GM12878 (cell line): ENCODE data around the gene ADD1. TPM values are rescaled to one million over a fixed set of nuclear protein-coding genes. Genes with fewer than 3 reads are reported as not detected.

Experiments
- ATAC-seq: fragments of 200-7000 bp; cut with Tn5 transposase; 3 replicates; pipeline ENCODE4 v1.9.1; 2020; ENCODE audit warnings: mild to moderate bottlenecking, moderate library complexity
- BruUV-seq: library from RNA; stranded (reverse); fragments of 400-500 nt; replicated peaks from 2 replicates; lab custom pipeline; 2021; lab: Mats Ljungman, UMichigan
- CTCF ChIA-PET: fragments of 300-600 bp; sonication (Branson Sonifier 250); formaldehyde crosslinking; extraction: SDS; loops from one replicate; lab custom pipeline; 2021; ENCODE audit warnings: inconsistent platforms; lab: Yijun Ruan, JAX
- POLR2A ChIA-PET: fragments of 350-600 bp; formaldehyde crosslinking; extraction: SDS; loops from one replicate; lab custom pipeline; 2021; ENCODE audit warnings: inconsistent platforms; lab: Charles Lee
- RAD21 ChIA-PET: fragments of 300-600 bp; sonication (Branson Sonifier 250); formaldehyde crosslinking; loops from one replicate; lab custom pipeline; 2023; ENCODE audit warnings: antibody characterized with exemption; ENCODE audit not compliant: unreplicated experiment; lab: Charles Lee
- SMC1A ChIA-PET: fragments of 300-600 bp; sonication (Branson Sonifier 250); formaldehyde crosslinking; loops from one replicate; lab custom pipeline; 2023; ENCODE audit not compliant: unreplicated experiment, uncharacterized antibody; lab: Charles Lee
- DNase-seq: peaks from one replicate; pipeline ENCODE4 v3.0.0-alpha.2; 2011; ENCODE audit warnings: low read depth, low spot score
- FAIRE-seq: peaks from 3 replicates; lab custom pipeline; 2011; peaks lifted over from hg19 to GRCh38; lab: Jason Lieb, UNC
- H2AFZ ChIP-seq: 2 replicates; pipeline ENCODE4 v1.6.0; 2011; ENCODE audit warnings: low read depth, low read length, control low read depth; ENCODE audit not compliant: control insufficient read depth
- H3K27ac ChIP-seq: 2 replicates; pipeline ENCODE4 v1.5.1; 2011; ENCODE audit warnings: control low read depth; ENCODE audit not compliant: control insufficient read depth, insufficient read depth
- H3K27me3 ChIP-seq, 2 experiments: replicated peaks in 1 of 2; 2 replicates each; pipeline versions ENCODE4 v1.6.0 to v1.6.1; 2011; ENCODE audit warnings: low read length in 1 of 2; ENCODE audit not compliant: control insufficient read depth in 2 of 2, insufficient read depth in 2 of 2
- H3K36me3 ChIP-seq, 2 experiments: 2 replicates each; pipeline ENCODE4 v1.5.1; 2011; ENCODE audit warnings: low read length in 1 of 2; ENCODE audit not compliant: control insufficient read depth in 2 of 2, insufficient read depth in 2 of 2
- H3K4me1 ChIP-seq: 2 replicates; pipeline ENCODE4 v1.6.1; 2011; ENCODE audit warnings: mild to moderate bottlenecking, low read length, moderate library complexity, mixed read lengths; ENCODE audit not compliant: control insufficient read depth, insufficient read depth
- H3K4me2 ChIP-seq: 2 replicates; pipeline ENCODE4 v1.6.0; 2011; ENCODE audit warnings: control low read depth; ENCODE audit not compliant: control insufficient read depth, insufficient read depth
- H3K4me3 ChIP-seq: fragments of 200-600 bp; sonication (generic); 2 replicates; pipeline ENCODE4 v1.5.1; 2016
- H3K79me2 ChIP-seq: 2 replicates; pipeline ENCODE4 v1.6.0; 2011; ENCODE audit warnings: low read length; ENCODE audit not compliant: control insufficient read depth, insufficient read depth
- H3K9ac ChIP-seq: 2 replicates; pipeline ENCODE4 v1.8.0; 2011; ENCODE audit warnings: low read length, control low read depth, mixed read lengths; ENCODE audit not compliant: control insufficient read depth, insufficient read depth
- H3K9me3 ChIP-seq: replicated peaks from 3 replicates; pipeline ENCODE4 v1.5.1; 2011; ENCODE audit warnings: mild to moderate bottlenecking, low read length; ENCODE audit not compliant: control insufficient read depth, insufficient read depth
- H4K20me1 ChIP-seq: 2 replicates; pipeline ENCODE4 v1.6.0; 2011; ENCODE audit not compliant: control insufficient read depth, insufficient read depth
- DPF2 ChIP-seq: fragments of 450-650 bp; IDR thresholded peaks from 2 replicates; pipeline ENCODE4 v1.6.1; 2017; ENCODE audit warnings: mild to moderate bottlenecking
- FOXK2 ChIP-seq: fragments of 450-650 bp; IDR thresholded peaks from 2 replicates; pipeline ENCODE4 v1.6.1; 2017; ENCODE audit warnings: mild to moderate bottlenecking, moderate library complexity
- LARP7 ChIP-seq: fragments of 450-650 bp; IDR thresholded peaks from 2 replicates; pipeline ENCODE4 v1.6.1; 2017; ENCODE audit warnings: mild to moderate bottlenecking
- MEF2B ChIP-seq: fragments of 450-650 bp; IDR thresholded peaks from 2 replicates; pipeline ENCODE4 v1.6.1; 2018; ENCODE audit warnings: mild to moderate bottlenecking, moderate library complexity; ENCODE audit not compliant: partially characterized antibody, poor library complexity, severe bottlenecking
- SIN3A ChIP-seq: IDR thresholded peaks from 2 replicates; pipeline ENCODE4 v1.6.1; 2012; ENCODE audit warnings: low read depth, low read length, improper control_type of control experiment
- SMARCA5 ChIP-seq: fragments of 450-650 bp; IDR thresholded peaks from 2 replicates; pipeline ENCODE4 v1.6.1; 2017; ENCODE audit warnings: mild to moderate bottlenecking
- SREBF2 ChIP-seq: IDR thresholded peaks from 2 replicates; pipeline ENCODE4 v1.6.1; 2012; ENCODE audit warnings: mild to moderate bottlenecking, low read length
- TARDBP ChIP-seq: IDR thresholded peaks from 2 replicates; pipeline ENCODE4 v1.6.1; 2016; ENCODE audit warnings: borderline replicate concordance
- WGBS: methylation state at CpG from one replicate; pipeline ENCODE4 v1.1.6; 2016; ENCODE audit warnings: low lambda C conversion rate; ENCODE audit not compliant: insufficient replicate concordance, insufficient coverage; ENCODE audit errors: missing lambda C conversion rate; 5-methylcytosine and 5-hydroxymethylcytosine counted together
- in situ Hi-C: fragments of 300-500 bp; cut with MboI; formaldehyde crosslinking; loops from 9 replicates; pipeline ENCODE4 v1.14.3; 2018; ENCODE audit warnings: mixed read lengths
- intact Hi-C: fragments of 100-400 bp; cut with micrococcal nuclease; formaldehyde crosslinking; loops from one replicate; pipeline ENCODE4 v1.14.2; 2022; ENCODE audit not compliant: unreplicated experiment
- polyA plus RNA-seq, 11 experiments: library from polyadenylated mRNA; depleted of rRNA in 4 of 11; unstranded in 6 of 11; stranded (reverse) in 5 of 11; fragments of >200 nt; fragmentation: Nextera tagmentation in 4 of 11; fragmentation: Illumina TruSeq in 1 of 11; extraction: Ambion mirVana in 4 of 11; extraction: Trizol in 1 of 11; gene quantifications; 1 replicate in 1 of 11; 2 replicates in 10 of 11; pipeline versions ENCODE4 v1.2.1 to v1.2.3, GENCODE V29; 2011 to 2016; ENCODE audit warnings: inconsistent platforms in 2 of 11, missing spikeins in 2 of 11, low read depth in 1 of 11
- total RNA-seq, 4 experiments: library from RNA; depleted of rRNA in 3 of 4; stranded (reverse); fragments of >200 nt in 3 of 4; fragmentation: Illumina TruSeq in 1 of 4; extraction: Trizol in 1 of 4; gene quantifications; 2 replicates each; pipeline versions ENCODE4 v1.2.1 to v1.2.3, GENCODE V29; 2013 to 2021
- TF ChIP-seq, protein P1 (sequence below): fragments of 450-650 bp; IDR thresholded peaks from 2 replicates; pipeline ENCODE4 v1.6.1; 2017; ENCODE audit warnings: mild to moderate bottlenecking, low read depth, inconsistent platforms; ENCODE audit not compliant: poor library complexity, severe bottlenecking
- TF ChIP-seq, protein P2 (sequence below): fragments of 450-650 bp; conservative IDR thresholded peaks from 2 replicates; pipeline ENCODE4 v1.6.1; 2017; ENCODE audit warnings: mild to moderate bottlenecking, moderate library complexity

ADD1 gene
- total and polyA plus RNA-seq, 10 of the 15 experiments (the other 5 are each of a cell fraction or from before 2014, with no cell fraction given): 21.6 to 182 (median 105) TPM

DNA sequence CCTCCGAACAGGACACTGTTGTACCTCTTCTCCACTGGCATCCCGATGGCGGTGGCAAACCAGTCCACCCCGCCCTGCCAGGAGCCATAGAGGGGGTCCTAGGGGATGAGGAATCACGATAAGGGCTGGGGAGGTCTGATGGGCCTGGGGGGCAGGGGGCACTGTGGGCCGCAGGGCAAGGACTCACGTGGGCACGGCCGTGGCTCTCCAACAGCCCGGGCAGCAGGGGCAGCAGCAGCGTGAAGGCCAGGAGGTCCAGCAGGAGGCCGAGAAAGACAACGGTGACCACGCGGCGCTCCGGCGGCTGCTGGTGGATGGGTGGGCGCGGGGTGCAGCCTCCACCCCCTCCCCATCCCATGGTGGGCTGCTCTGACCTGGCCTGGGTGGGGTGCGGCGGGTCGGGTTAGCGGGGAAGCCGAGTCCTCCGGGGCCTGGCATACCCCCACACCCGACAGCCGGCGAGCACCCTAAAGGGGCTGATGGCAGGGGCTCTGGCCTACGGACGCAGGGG, 90.0 kb downstream of the ADD1 start:
- intact Hi-C loops: loop anchor here (5.0 kb wide), 2 partner anchors 81 to 171 kb away; no protein-coding TSS in a partner anchor
- WGBS: 5% methylated on average over 31 of the region's 31 CpGs
- in situ Hi-C loops: loop anchor here (25.0 kb wide), 1 partner anchor 171 kb away; the partner anchor contains the start of gene TNIP2
- Histone ChIP-seq H3K4me1 (peaks cover 42% of the 10 kb centered on the region), H3K27ac (peak overlapping the region; percentile 65), H3K9me3 (no peaks in the 10 kb centered on the region), H3K36me3 (peaks cover 10 to 15% of the 10 kb centered on the region in 2 experiments; a peak in 3 of 4 replicates), H3K9ac (peak overlapping the region; percentile 62), H2AFZ (no peak overlapping the region), H3K27me3 (no peaks in the 10 kb centered on the region), H3K4me3 (peak overlapping the region; percentile 75), H4K20me1 (no peaks in the 10 kb centered on the region), H3K79me2 (peaks cover 47% of the 10 kb centered on the region), H3K4me2 (peak overlapping the region; percentile 66)
- ChIA-PET CTCF (no interaction called here), POLR2A (no interaction called here), SMC1A (no interaction called here), RAD21 (no interaction called here)
- no peak for DNase-seq
- TF ChIP-seq MEF2B (peak; percentile 22), SMARCA5 (0 out of 2 replicates have a peak, but pooled peaks have one; percentile 40), SIN3A (no peak), SREBF2 (no peak), LARP7 (peak; percentile 66; the same call in 1 of the 2 replicates), FOXK2 (no peak), DPF2 (peak; percentile 34; the same call in 1 of the 2 replicates), TARDBP (0 out of 2 replicates have a peak, but pooled peaks have one; percentile 32)
- TF ChIP-seq, protein P1, sequence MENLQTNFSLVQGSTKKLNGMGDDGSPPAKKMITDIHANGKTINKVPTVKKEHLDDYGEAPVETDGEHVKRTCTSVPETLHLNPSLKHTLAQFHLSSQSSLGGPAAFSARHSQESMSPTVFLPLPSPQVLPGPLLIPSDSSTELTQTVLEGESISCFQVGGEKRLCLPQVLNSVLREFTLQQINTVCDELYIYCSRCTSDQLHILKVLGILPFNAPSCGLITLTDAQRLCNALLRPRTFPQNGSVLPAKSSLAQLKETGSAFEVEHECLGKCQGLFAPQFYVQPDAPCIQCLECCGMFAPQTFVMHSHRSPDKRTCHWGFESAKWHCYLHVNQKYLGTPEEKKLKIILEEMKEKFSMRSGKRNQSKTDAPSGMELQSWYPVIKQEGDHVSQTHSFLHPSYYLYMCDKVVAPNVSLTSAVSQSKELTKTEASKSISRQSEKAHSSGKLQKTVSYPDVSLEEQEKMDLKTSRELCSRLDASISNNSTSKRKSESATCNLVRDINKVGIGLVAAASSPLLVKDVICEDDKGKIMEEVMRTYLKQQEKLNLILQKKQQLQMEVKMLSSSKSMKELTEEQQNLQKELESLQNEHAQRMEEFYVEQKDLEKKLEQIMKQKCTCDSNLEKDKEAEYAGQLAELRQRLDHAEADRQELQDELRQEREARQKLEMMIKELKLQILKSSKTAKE: no peak
- TF ChIP-seq, protein P2, sequence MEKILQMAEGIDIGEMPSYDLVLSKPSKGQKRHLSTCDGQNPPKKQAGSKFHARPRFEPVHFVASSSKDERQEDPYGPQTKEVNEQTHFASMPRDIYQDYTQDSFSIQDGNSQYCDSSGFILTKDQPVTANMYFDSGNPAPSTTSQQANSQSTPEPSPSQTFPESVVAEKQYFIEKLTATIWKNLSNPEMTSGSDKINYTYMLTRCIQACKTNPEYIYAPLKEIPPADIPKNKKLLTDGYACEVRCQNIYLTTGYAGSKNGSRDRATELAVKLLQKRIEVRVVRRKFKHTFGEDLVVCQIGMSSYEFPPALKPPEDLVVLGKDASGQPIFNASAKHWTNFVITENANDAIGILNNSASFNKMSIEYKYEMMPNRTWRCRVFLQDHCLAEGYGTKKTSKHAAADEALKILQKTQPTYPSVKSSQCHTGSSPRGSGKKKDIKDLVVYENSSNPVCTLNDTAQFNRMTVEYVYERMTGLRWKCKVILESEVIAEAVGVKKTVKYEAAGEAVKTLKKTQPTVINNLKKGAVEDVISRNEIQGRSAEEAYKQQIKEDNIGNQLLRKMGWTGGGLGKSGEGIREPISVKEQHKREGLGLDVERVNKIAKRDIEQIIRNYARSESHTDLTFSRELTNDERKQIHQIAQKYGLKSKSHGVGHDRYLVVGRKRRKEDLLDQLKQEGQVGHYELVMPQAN: 0 out of 2 replicates have a peak, but pooled peaks have one; percentile 38
- no peak for FAIRE-seq
- no peak for ATAC-seq
- BruUV-seq: TSS peak; percentile 21
